HL-60 (cell line): ENCODE measurements around the gene MRPL28.

Source experiments
- GABPA ChIP-seq: IDR thresholded peaks from 2 replicates; pipeline ENCODE4 v1.6.1; 2012; ENCODE audit warnings: low read depth
- POLR2AphosphoS5 ChIP-seq: IDR thresholded peaks from 2 replicates; pipeline ENCODE4 v1.6.1; 2012; ENCODE audit warnings: low read depth
- SPI1 ChIP-seq: IDR thresholded peaks from 2 replicates; pipeline ENCODE4 v1.6.1; 2012; ENCODE audit warnings: low read depth, mild to moderate bottlenecking, borderline replicate concordance
- TF ChIP-seq, protein P1 (sequence below): IDR thresholded peaks from one replicate; pipeline ENCODE4 v1.5.1; 2011; ENCODE audit warnings: low read length, control low read depth, inconsistent platforms; ENCODE audit not compliant: insufficient read depth
- TF ChIP-seq, protein P2 (sequence below): IDR thresholded peaks from 2 replicates; pipeline ENCODE4 v1.6.1; 2012; ENCODE audit warnings: low read depth; ENCODE audit not compliant: insufficient replicate concordance

DNA sequence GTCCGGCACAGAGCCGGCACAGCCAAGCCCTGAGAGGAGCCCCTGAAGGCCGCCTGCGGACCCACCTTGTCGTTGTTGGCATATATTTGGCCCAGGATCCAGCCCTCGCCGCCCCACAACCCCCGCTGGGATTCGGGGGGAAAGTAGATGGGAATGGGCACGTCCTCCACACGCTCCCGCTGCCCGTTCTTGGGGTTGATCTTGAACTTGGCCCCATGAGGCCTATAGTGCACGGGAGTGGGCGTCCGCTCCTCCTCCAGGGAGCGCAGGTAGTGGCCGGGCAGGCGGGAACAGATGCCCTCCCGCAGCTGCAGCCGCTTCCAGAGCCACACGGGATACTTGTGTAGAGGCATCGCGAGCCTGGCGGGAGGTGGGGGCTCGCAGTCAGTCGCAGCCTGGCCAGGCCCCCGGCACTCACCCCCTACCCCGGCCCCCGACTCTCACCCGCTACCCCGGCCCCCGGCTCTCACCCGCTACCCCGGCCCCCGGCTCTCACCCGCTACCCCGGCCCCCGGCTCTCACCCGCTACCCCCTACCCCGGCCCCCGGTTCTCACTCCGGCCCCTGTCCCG is 387 bp downstream of the MRPL28 start:
- TF ChIP-seq, protein P1, sequence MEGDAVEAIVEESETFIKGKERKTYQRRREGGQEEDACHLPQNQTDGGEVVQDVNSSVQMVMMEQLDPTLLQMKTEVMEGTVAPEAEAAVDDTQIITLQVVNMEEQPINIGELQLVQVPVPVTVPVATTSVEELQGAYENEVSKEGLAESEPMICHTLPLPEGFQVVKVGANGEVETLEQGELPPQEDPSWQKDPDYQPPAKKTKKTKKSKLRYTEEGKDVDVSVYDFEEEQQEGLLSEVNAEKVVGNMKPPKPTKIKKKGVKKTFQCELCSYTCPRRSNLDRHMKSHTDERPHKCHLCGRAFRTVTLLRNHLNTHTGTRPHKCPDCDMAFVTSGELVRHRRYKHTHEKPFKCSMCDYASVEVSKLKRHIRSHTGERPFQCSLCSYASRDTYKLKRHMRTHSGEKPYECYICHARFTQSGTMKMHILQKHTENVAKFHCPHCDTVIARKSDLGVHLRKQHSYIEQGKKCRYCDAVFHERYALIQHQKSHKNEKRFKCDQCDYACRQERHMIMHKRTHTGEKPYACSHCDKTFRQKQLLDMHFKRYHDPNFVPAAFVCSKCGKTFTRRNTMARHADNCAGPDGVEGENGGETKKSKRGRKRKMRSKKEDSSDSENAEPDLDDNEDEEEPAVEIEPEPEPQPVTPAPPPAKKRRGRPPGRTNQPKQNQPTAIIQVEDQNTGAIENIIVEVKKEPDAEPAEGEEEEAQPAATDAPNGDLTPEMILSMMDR: no peak
- no peak for TF ChIP-seq POLR2AphosphoS5
- TF ChIP-seq, protein P2, sequence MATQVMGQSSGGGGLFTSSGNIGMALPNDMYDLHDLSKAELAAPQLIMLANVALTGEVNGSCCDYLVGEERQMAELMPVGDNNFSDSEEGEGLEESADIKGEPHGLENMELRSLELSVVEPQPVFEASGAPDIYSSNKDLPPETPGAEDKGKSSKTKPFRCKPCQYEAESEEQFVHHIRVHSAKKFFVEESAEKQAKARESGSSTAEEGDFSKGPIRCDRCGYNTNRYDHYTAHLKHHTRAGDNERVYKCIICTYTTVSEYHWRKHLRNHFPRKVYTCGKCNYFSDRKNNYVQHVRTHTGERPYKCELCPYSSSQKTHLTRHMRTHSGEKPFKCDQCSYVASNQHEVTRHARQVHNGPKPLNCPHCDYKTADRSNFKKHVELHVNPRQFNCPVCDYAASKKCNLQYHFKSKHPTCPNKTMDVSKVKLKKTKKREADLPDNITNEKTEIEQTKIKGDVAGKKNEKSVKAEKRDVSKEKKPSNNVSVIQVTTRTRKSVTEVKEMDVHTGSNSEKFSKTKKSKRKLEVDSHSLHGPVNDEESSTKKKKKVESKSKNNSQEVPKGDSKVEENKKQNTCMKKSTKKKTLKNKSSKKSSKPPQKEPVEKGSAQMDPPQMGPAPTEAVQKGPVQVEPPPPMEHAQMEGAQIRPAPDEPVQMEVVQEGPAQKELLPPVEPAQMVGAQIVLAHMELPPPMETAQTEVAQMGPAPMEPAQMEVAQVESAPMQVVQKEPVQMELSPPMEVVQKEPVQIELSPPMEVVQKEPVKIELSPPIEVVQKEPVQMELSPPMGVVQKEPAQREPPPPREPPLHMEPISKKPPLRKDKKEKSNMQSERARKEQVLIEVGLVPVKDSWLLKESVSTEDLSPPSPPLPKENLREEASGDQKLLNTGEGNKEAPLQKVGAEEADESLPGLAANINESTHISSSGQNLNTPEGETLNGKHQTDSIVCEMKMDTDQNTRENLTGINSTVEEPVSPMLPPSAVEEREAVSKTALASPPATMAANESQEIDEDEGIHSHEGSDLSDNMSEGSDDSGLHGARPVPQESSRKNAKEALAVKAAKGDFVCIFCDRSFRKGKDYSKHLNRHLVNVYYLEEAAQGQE: no peak
- no peak for TF ChIP-seq SPI1
- TF ChIP-seq GABPA: no peak
